Esophagus muscularis mucosa (tissue), 3 donors: ENCODE results near the gene PNCK.

ENCODE experiments used
- POLR2A ChIP-seq: fragments of 450-650 bp; IDR thresholded peaks from one replicate; pipeline ENCODE4 v1.6.1; 2017; ENCODE audit warnings: antibody characterized with exemption, moderate library complexity, mild to moderate bottlenecking, low read depth
- POLR2AphosphoS5 ChIP-seq, 2 donors: sonication (generic); formaldehyde crosslinking; IDR thresholded peaks; one replicate each; pipeline ENCODE4 v1.6.1; 2017; ENCODE audit warnings: antibody characterized with exemption in 2 of 2
- TF ChIP-seq, protein P1 (sequence below), 3 experiments: fragments of 200-600 bp in 2 of 3; fragments of 450-650 bp in 1 of 3; sonication (generic) in 2 of 3; IDR thresholded peaks; one replicate each; pipeline ENCODE4 v1.5.1; 2017 to 2019; ENCODE audit warnings: antibody characterized with exemption in 3 of 3, mild to moderate bottlenecking in 2 of 3, moderate library complexity in 1 of 3

DNA sequence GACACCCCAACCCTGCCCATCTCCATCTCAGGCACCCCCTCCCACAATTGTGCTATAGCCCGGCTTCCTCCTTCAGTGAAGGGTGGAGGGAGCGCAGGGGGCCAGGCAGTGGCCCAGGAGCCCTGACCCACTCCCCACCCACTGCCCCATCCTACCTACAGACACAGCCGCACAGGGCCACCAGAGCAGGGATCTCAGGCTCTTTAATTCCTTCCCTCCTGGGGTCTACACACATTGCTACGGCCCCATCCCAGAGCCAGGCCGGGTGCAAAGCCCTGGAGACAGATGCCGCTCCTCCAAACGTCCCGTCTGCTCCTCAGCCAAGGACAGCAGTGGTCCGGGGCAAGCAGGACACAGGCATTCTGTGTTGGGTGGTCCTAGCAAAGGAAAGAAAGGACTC lies 39.4 kb downstream of the PNCK start:
- TF ChIP-seq, protein P1, sequence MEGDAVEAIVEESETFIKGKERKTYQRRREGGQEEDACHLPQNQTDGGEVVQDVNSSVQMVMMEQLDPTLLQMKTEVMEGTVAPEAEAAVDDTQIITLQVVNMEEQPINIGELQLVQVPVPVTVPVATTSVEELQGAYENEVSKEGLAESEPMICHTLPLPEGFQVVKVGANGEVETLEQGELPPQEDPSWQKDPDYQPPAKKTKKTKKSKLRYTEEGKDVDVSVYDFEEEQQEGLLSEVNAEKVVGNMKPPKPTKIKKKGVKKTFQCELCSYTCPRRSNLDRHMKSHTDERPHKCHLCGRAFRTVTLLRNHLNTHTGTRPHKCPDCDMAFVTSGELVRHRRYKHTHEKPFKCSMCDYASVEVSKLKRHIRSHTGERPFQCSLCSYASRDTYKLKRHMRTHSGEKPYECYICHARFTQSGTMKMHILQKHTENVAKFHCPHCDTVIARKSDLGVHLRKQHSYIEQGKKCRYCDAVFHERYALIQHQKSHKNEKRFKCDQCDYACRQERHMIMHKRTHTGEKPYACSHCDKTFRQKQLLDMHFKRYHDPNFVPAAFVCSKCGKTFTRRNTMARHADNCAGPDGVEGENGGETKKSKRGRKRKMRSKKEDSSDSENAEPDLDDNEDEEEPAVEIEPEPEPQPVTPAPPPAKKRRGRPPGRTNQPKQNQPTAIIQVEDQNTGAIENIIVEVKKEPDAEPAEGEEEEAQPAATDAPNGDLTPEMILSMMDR (IDR thresholded peaks at IDR 0.05), result no peak
- TF ChIP-seq POLR2AphosphoS5 (IDR thresholded peaks at IDR 0.05) (no peak), POLR2A (no peak)
